Measurements from ENCODE around the gene MBOAT7. TPM values are rescaled to one million over a fixed set of nuclear protein-coding genes. Genes with fewer than 3 reads are reported as not detected.

Gene MBOAT7
- total RNA-seq, 1 experiment from 2014 or later = 27.5 TPM

- DNase-seq (ENCODE audit: extremely low read depth, low read depth) = no peak
Observed at GRCh38 chr19:54147676-54148075, 41.7 kb downstream of the MBOAT7 start.

DNA sequence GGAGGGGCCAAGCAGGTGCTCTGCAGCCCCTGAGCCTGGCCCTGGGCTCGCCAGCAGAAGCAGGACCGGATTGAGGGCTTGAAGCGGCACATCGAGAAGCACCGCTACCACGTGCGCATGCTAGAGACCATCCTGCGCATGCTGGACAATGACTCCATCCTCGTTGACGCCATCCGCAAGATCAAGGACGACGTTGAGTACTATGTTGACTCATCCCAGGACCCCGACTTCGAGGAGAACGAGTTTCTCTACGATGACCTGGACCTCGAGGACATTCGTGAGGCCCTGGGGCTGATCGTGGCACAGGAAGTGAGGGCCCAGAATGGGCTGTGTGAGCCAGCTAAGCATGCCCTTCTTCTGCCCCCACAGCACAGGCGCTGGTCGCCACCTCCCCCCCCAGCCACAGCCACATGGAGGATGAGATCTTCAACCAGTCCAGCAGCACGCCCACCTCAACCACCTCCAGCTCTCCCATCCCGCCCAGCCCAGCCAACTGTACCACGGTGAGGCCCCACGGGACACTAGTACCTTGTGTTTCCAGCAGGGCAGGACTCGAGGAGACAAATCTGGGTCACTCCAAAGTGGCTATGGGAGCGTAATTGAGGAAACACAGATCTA is 43.7 kb downstream of the MBOAT7 start:
- DNase-seq (ENCODE audit: extremely low read depth, low read depth) = no peak

DNA sequence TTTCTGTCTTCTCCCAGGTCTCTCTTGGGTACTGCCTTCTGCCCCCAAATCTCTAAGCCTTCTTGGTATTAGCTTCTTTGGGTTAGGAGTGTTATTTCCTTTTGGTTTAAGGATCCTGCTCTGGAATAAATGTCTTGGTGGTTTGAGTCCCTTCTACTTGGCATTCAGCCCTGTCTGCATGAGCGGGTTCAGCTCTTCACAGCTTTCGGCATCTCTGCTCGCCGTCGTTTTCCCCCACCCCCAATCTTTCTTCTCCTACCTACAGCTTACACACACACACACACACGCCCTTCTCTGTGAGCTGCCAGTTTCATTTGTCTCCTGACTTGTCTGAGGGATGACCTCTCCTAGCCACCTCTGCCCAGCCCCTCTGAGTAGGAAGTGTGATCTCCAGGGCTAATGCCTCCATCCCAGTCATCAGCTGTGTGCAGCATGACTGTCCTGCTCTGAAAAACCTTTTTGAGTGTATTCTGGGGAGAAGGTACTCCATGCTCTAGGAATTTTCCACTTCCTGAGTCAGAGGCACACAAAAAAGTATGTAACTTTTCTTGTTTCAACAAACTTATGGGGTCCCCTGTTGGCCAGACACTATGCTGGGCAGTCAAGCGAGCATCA is 47.1 kb downstream of the MBOAT7 start:
- no peak for DNase-seq (ENCODE audit: extremely low read depth, low read depth)

GRCh38 chr19:54141356-54141755 is 48.0 kb downstream of the MBOAT7 start:
- no peak for DNase-seq (ENCODE audit: extremely low read depth, low read depth)

GRCh38 chr19:54138489-54139256 is 50.7 kb downstream of the MBOAT7 start:
- DNase-seq (ENCODE audit: extremely low read depth, low read depth) = no peak

DNA sequence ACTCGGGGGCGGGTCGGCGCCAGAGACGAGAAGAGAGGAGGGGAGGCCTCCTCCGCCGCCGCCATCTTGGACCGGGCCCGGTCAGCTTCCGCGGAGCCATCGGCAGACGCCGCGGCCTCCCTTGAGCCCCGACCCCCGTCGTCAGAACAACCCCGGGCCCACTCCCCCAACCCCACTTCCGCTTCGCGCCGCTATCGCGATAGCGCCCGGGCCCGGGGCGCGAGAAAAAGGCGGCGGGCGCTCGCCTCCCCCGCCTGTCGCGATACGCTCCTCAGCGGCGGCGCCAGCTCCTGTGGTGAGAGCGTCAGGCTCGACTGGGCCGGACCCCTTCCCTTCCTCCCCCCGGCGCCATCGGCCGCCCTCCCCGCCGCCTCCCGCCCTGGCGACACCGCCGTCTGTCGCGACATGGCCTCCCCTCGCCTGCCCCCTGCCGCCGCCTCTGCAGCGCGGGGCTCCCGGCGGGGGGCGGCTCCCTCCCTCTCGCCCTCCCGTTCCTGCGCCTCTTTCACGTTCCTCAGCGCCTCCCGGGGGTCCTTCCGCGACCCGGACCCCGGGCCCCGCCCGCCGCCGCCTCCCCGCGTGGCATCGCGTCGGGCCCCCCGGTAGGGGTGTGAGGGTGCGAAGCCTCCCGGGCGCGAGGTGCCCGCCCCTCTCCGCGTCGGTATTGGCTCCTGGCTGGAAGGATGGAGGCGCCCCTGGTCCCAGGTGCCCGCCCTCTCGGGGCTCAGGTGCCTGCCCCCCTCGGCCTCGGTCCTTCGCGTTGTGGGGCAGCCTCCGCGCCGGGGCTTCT is 51.5 kb downstream of the MBOAT7 start, which contains the start of gene CNOT3:
Gene CNOT3 (plus strand): TSS at position 64 of the 790 bp plus-strand sequence. CDS start 5,217 bp downstream, outside the sequence.
- no peak for DNase-seq (ENCODE audit: extremely low read depth, low read depth)

DNA sequence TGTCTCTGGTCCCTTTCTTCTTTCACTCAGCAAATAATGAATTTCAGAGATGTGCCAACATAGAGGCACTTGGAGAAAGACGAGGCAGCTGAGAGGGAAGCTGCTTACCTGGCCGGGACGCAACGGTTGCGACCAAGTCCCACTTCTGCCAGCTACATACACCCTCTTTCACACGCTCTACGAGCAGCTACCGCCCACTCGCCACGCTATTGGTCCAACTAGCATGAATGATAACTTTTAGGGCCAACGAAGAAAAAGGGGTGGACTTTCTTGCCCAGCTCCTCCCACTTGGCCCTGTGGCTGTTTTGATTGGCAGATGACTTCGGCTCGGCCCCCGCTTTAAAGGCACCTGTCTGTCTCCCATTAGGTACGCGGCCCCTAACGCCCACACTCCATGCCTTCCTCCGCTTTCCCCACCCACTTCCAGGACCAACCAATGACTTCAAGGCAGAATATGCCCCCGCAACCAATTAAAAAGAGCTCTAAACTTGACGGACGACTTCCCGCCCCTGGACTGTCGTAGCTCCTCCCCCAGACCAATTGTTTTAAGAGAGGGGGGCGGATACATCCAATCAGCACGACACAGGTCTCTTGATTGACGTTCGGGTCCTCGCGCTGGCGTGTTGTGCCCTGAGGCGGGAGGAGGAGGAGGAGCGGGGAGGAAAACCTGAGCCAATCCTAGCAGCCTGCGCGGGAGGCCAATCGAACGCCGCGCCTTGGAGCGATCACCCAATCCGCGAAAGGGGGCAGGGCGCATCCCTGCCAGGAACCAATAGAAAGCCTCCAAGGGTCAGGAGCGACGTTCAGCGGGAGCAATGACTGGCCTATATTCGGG is 52.3 kb downstream of the MBOAT7 start:
- peak; percentile 99 for DNase-seq (ENCODE audit: extremely low read depth, low read depth)

DNA sequence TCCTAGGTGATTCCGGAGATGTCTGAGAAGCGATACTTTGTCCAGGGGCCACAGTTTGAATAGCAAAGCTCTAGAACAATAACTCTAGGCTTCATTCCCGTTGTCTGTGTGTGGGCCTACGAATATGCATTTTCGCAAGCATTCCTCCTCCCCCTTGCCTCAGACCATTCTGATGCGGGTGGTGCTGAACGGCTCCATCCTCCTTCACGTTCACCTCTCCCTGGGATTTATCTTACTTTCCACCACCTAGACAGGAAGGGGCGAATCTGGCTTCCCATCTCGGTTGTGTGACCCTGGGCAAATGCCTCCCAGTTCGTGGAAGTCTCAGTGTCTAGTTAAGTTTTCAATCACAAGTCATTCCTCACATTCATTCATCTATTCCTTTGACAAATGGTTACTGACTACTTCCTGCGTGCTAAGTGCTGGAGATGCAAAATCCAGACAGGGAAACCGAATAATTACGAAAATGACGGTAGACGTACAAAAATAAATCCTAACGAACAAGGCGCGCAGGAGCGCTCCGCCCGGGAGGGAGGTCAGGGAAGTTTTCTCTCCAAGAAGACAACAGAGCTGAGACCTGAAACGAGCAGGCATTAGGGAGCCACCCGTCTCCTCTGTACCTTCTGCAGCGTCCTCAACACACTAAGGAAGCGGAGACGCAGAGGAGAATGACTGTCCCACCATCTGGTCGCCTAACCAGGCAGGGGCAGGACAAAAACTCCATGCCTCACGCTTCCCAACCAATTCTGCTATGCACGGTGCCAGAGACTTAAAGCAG is 53.1 kb downstream of the MBOAT7 start:
- DNase-seq (ENCODE audit: extremely low read depth, low read depth) = no peak

- DNase-seq (ENCODE audit: extremely low read depth, low read depth) = no peak
Observed at GRCh38 chr19:54133957-54134590, 55.3 kb downstream of the MBOAT7 start.

DNA sequence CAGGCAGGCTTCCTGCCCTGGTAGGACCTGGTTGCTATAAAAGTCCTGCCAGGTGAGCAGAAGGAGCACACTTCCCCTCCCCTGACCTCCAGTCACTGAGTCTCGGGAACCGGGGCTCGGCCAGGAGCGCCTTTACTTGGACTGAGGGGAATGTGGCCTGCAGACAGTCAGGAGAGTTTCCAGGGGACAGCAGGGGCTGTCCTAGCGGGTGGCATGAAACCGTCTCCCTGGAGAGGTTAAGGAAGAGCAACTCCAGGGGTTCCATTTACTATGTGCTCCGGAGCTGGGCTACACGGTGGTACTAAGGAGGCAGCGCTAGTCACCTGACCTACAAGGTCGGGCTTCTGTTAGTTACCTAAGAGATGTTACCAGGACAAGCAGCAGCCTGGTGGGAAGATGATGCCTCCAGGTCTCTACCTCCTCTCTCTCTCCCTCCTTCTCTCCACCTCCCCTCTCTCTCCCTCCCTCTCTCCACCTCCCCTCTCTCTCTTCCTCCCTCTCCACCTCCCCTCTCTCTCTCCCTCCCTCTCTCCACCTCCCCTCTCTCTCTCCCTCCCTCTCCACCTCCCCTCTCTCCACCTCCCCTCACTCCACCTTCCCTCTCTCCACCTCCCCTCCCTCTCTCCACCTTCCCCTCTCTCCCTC is 55.9 kb downstream of the MBOAT7 start:
- no peak for DNase-seq (ENCODE audit: extremely low read depth, low read depth)

GRCh38 chr19:54129617-54129996 is 59.8 kb downstream of the MBOAT7 start:
- no peak for DNase-seq (ENCODE audit: extremely low read depth, low read depth)

GRCh38 chr19:54128796-54129616 is 60.4 kb downstream of the MBOAT7 start:
- no peak for DNase-seq (ENCODE audit: extremely low read depth, low read depth)

- DNase-seq (ENCODE audit: extremely low read depth, low read depth) = no peak
Observed at GRCh38 chr19:54128441-54128725, 61.0 kb downstream of the MBOAT7 start.

GRCh38 chr19:54127688-54128440 is 61.5 kb downstream of the MBOAT7 start:
- DNase-seq (ENCODE audit: extremely low read depth, low read depth) = no peak

DNA sequence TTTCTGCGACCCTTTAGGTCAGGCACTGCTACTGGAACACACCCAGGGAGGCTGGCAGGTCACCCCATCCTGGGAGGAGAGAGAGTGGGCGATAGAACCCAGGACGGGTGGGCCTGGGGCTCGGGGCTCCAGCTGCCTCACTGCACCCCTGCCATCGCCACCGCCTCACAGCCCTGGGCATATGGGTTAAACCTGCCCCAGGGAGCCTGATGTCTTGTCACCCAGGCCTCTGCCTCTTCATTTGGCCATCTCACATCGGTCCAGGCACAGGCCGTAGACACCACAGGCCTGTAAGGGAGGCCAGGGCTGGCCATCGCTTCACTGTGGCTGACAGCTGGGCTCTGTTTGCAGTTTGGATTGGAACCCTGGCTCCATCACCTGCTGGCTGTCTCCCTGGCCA is 63.7 kb downstream of the MBOAT7 start:
- DNase-seq (ENCODE audit: extremely low read depth, low read depth) = no peak

GRCh38 chr19:54124393-54124792 is 65.0 kb downstream of the MBOAT7 start:
- no peak for DNase-seq (ENCODE audit: extremely low read depth, low read depth)

DNA sequence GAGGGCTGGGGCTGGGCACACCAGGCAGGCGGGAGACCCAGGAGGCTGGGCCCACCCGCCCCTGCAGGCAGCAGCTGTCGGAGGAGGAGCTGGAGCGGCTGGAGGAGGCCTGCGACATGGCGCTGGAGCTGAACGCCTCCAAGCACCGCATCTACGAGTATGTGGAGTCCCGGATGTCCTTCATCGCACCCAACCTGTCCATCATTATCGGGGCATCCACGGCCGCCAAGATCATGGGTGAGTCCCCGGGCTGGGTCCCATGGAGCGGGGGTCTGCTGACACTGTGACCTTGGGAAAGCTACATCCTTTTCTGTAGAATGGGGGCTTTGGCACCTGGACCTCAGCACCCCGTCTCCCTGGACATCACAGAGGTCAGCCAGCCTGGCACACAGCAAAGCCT is 65.7 kb downstream of the MBOAT7 start:
- DNase-seq (ENCODE audit: extremely low read depth, low read depth) = no peak

All from NCI-H460 (cell line).